B cell (primary cell): ENCODE measurements around the gene DCDC1.

ENCODE experiments used
- CTCF ChIP-seq: fragments of 200-600 bp; IDR thresholded peaks from one replicate; pipeline ENCODE4 v1.8.0; 2022; ENCODE audit warnings: antibody characterized with exemption, mild to moderate bottlenecking
- EZH2 ChIP-seq: IDR thresholded peaks from 2 replicates; pipeline ENCODE4 v1.6.1; 2012; ENCODE audit warnings: borderline replicate concordance, low read depth, mild to moderate bottlenecking, moderate library complexity, low read length; ENCODE audit not compliant: insufficient read depth, poor library complexity, severe bottlenecking

- TF ChIP-seq CTCF (no peak), EZH2 (no peak)
Measured at GRCh38 chr11:31050061-31050765, 319.3 kb downstream of the DCDC1 start.
